ENCODE data around the gene KIAA1586. TPM values are rescaled to one million over a fixed set of nuclear protein-coding genes. Genes with fewer than 3 reads are reported as not detected.

Gene KIAA1586
- total and polyA plus RNA-seq, 9 of the 15 experiments (the other 6 are each of a cell fraction or from before 2014, with no cell fraction given) = 23.4 to 43.6 (median 29.5) TPM

DNA sequence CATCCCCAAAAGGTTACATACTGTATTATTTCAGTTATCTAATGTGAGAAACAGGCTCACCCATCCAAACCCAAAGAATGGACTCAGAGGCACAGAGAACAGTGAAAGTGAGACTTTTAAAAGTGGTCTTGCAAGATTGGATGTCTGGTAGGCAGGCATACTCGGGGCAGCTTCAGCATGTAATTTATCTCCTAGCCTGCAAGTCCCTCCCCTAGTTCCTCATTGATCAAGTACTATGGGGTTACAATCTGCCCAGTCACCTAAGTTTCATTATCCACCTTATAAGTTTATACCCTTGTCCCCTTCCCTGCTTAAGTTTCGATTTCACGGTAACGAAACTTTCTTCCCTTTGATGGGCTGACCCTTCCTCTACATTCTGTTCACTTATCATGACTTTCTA lies 22.7 kb downstream of the KIAA1586 start:
- WGBS (ENCODE audit: insufficient coverage, low coverage, missing lambda C conversion rate) = 16% methylated on average over 4 of the region's 4 CpGs
- CTCF ChIA-PET (ENCODE audit: low intra/inter-chr PET ratio) = no interaction called here
- in situ Hi-C loops (cut with MboI) = no loop called here
- peak; percentile 52 for TF ChIP-seq MEIS2 (IDR thresholded peaks at IDR 0.05; ENCODE audit: partially characterized antibody)
- TF ChIP-seq KDM5B (IDR thresholded peaks at IDR 0.05; ENCODE audit: insufficient replicate concordance, low read depth, low read length) = no peak
- peak; percentile 36; the same call in 1 of the 2 replicates for TF ChIP-seq NFE2 (IDR thresholded peaks at IDR 0.05; ENCODE audit: low read depth)
- TF ChIP-seq, protein P1, sequence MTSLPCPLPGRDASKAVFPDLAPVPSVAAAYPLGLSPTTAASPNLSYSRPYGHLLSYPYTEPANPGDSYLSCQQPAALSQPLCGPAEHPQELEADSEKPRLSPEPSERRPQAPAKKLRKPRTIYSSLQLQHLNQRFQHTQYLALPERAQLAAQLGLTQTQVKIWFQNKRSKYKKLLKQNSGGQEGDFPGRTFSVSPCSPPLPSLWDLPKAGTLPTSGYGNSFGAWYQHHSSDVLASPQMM (CRISPR knock-in tag; IDR thresholded peaks at IDR 0.05) = no peak
- no peak for TF ChIP-seq PML (IDR thresholded peaks at IDR 0.05; ENCODE audit: low read length)
- no peak for TF ChIP-seq MTA2 (IDR thresholded peaks at IDR 0.05; ENCODE audit: low read depth)
- TF ChIP-seq MAFG (tag; conservative IDR thresholded peaks at IDR 0.05) = peak; percentile 23
- no peak for TF ChIP-seq PURB (CRISPR knock-in tag; IDR thresholded peaks at IDR 0.05; ENCODE audit: low read depth)
- TF ChIP-seq, protein P2, sequence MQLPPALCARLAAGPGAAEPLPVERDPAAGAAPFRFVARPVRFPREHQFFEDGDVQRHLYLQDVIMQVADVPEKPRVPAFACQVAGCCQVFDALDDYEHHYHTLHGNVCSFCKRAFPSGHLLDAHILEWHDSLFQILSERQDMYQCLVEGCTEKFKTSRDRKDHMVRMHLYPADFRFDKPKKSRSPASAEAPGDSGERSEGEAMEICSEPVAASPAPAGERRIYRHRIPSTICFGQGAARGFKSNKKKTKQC (CRISPR knock-in tag; IDR thresholded peaks at IDR 0.05) = no peak
- TF ChIP-seq, protein P3, sequence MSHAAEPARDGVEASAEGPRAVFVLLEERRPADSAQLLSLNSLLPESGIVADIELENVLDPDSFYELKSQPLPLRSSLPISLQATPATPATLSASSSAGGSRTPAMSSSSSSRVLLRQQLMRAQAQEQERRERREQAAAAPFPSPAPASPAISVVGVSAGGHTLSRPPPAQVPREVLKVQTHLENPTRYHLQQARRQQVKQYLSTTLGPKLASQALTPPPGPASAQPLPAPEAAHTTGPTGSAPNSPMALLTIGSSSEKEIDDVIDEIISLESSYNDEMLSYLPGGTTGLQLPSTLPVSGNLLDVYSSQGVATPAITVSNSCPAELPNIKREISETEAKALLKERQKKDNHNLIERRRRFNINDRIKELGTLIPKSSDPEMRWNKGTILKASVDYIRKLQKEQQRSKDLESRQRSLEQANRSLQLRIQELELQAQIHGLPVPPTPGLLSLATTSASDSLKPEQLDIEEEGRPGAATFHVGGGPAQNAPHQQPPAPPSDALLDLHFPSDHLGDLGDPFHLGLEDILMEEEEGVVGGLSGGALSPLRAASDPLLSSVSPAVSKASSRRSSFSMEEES (CRISPR knock-in tag; IDR thresholded peaks at IDR 0.05) = no peak
- TF ChIP-seq, protein P4, sequence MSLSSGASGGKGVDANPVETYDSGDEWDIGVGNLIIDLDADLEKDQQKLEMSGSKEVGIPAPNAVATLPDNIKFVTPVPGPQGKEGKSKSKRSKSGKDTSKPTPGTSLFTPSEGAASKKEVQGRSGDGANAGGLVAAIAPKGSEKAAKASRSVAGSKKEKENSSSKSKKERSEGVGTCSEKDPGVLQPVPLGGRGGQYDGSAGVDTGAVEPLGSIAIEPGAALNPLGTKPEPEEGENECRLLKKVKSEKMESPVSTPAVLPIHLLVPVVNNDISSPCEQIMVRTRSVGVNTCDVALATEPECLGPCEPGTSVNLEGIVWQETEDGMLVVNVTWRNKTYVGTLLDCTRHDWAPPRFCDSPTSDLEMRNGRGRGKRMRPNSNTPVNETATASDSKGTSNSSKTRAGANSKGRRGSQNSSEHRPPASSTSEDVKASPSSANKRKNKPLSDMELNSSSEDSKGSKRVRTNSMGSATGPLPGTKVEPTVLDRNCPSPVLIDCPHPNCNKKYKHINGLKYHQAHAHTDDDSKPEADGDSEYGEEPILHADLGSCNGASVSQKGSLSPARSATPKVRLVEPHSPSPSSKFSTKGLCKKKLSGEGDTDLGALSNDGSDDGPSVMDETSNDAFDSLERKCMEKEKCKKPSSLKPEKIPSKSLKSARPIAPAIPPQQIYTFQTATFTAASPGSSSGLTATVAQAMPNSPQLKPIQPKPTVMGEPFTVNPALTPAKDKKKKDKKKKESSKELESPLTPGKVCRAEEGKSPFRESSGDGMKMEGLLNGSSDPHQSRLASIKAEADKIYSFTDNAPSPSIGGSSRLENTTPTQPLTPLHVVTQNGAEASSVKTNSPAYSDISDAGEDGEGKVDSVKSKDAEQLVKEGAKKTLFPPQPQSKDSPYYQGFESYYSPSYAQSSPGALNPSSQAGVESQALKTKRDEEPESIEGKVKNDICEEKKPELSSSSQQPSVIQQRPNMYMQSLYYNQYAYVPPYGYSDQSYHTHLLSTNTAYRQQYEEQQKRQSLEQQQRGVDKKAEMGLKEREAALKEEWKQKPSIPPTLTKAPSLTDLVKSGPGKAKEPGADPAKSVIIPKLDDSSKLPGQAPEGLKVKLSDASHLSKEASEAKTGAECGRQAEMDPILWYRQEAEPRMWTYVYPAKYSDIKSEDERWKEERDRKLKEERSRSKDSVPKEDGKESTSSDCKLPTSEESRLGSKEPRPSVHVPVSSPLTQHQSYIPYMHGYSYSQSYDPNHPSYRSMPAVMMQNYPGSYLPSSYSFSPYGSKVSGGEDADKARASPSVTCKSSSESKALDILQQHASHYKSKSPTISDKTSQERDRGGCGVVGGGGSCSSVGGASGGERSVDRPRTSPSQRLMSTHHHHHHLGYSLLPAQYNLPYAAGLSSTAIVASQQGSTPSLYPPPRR (CRISPR knock-in tag; IDR thresholded peaks at IDR 0.05; ENCODE audit: borderline replicate concordance) = no peak
- 0 out of 4 replicates have a peak, but pooled peaks of 1 of the 2 experiments have one; percentile 14 for TF ChIP-seq HDAC1 (IDR thresholded peaks at IDR 0.05)
- no peak for TF ChIP-seq JUNB (CRISPR knock-in tag; conservative IDR thresholded peaks at IDR 0.05)
- TF ChIP-seq, protein P5, sequence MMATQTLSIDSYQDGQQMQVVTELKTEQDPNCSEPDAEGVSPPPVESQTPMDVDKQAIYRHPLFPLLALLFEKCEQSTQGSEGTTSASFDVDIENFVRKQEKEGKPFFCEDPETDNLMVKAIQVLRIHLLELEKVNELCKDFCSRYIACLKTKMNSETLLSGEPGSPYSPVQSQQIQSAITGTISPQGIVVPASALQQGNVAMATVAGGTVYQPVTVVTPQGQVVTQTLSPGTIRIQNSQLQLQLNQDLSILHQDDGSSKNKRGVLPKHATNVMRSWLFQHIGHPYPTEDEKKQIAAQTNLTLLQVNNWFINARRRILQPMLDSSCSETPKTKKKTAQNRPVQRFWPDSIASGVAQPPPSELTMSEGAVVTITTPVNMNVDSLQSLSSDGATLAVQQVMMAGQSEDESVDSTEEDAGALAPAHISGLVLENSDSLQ (IDR thresholded peaks at IDR 0.05) = peak; percentile 57
- no peak for TF ChIP-seq SPI1 (IDR thresholded peaks at IDR 0.05; ENCODE audit: borderline replicate concordance, low read depth, low read length)

More for the DNA sequence above, 22.7 kb downstream of the KIAA1586 start:
- peaks cover 20% of the 10 kb centered on the region; the same call in 2 of the 3 replicates for H3K36me3 ChIP-seq (ENCODE audit: control insufficient read depth, insufficient read depth, low read length)
- BruUV-seq (replicated peaks) = no TSS peak
- H3K9me1 ChIP-seq (ENCODE audit: control insufficient read depth, insufficient read depth, low read length) = no peaks in the 10 kb centered on the region
- peak overlapping the region; percentile 29 for H2AFZ ChIP-seq (ENCODE audit: low read depth, low read length)
- POLR2A ChIA-PET = interaction anchor here (0.7 to 1.3 kb wide), 2 partner anchors 9 to 45 kb away, joined by 3 read pairs; no protein-coding TSS in a partner anchor
- peak overlapping the region in 1 of 2 experiments; percentile 1; a peak in 1 of 4 replicates for H3K9ac ChIP-seq (ENCODE audit: insufficient read depth in 1 of 2, low read depth in 2 of 2, low read length in 2 of 2)
- H3K27ac ChIP-seq (ENCODE audit: extremely low read depth, low read depth, low read length) = peak overlapping the region; percentile 58
- H3K9me3 ChIP-seq (replicated peaks; ENCODE audit: control insufficient read depth, insufficient read depth, low read depth, low read length) = peaks cover 6% of the 10 kb centered on the region
- H3K27me3 ChIP-seq (ENCODE audit: control insufficient read depth in 2 of 2, insufficient read depth in 2 of 2, low read length in 2 of 2) = no peaks in the 10 kb centered on the region
- DNase-seq (ENCODE audit: extremely low read depth in 1 of 4, low spot score in 3 of 4) = no peak
- H3K4me2 ChIP-seq (ENCODE audit: insufficient read depth, low read length) = peak overlapping the region; percentile 62
- no peak overlapping the region for H3K4me3 ChIP-seq
- intact Hi-C loops (cut with micrococcal nuclease) = no loop called here
- FAIRE-seq = no peak
- H3K4me1 ChIP-seq (replicated peaks in 1 of 2; ENCODE audit: control insufficient read depth in 2 of 2, insufficient read depth in 2 of 2, low read length in 2 of 2) = peaks cover 3 to 18% of the 10 kb centered on the region in 2 experiments; a peak in 3 of 5 replicates
- peak; percentile 76 for ATAC-seq
- no peaks in the 10 kb centered on the region for H3K79me2 ChIP-seq (ENCODE audit: control insufficient read depth, insufficient read depth, low read length)
- H4K20me1 ChIP-seq (replicated peaks; ENCODE audit: control insufficient read depth, insufficient read depth, low read length) = no peaks in the 10 kb centered on the region
